Retinal pigment epithelial cell (primary cell): ENCODE measurements around the gene CCDC137.
"Not testable (repeated sequence)": the region's sequence is repeated elsewhere in the genome, so short reads cannot be mapped to it uniquely, and the experiment has no call there.

Experiments used
- DNase-seq: peaks from one replicate; pipeline ENCODE4 v3.0.0-alpha.2; 2010; ENCODE audit warnings: low read depth
- H3K4me3 ChIP-seq: 2 replicates; pipeline ENCODE4 v1.5.1; 2011; ENCODE audit warnings: mild to moderate bottlenecking, low read length, control low read depth, moderate library complexity
- CTCF ChIP-seq: conservative IDR thresholded peaks from 2 replicates; pipeline ENCODE4 v1.5.1; 2011; ENCODE audit warnings: low read depth, low read length, control low read depth, inconsistent platforms

CCDC137 gene

DNA sequence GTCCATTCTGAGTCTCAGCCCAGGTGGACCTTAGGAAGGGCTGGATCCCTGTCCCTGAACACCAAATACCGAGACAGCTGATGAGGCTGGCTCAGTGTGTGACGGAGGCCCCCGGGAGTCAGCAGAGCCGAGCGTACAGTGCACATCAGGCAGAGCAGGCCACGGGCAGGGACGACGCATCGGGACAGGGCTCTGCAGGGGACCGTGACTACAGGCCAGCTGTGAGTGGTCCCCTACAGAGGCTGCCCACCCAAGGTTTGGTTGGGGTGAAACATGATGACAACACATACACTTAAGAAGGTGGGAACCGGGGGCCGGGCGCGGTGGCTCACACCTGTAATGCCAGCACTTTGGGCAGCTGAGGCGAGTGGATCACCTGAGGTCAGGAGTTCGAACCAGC, 6.4 kb downstream of the CCDC137 start:
- no peak for TF ChIP-seq CTCF
- H3K4me3 ChIP-seq = no peak overlapping the region
- no peak for DNase-seq

DNA sequence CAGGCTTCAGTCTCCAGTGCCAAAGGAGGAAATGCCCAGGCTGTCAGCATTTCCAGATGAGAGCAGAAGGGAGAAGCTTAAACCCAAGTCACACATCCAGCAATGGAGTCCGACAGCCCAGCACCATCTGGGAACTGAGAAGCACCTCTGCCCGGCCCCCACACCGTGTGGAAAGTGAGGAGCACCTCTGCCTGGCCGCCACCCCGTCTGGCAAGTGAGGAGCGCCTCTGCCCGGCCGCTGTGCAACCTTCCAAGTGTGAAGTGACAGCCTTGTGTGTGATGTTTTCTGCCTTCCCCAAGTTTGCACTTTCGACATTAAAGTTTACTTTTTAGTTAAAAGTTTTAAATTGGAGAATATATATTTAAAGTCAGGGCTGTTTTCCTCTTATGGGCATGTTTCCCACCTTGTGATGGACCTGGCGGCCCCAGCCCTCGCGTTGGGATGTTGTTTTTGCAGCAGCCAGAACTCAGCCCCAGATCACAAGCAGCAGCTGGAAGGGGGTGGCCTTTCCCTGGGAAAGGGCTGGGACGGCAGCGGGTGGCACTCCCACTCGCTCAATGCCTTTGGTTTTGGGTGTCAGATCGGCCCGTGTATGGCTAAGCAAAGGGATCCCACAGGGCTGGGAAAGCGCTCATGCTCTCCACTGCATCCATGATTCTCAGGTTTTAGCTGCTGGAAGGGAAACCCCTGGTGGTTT, 7.2 kb downstream of the CCDC137 start:
- TF ChIP-seq CTCF = no peak
- no peak for DNase-seq
- H3K4me3 ChIP-seq = no peak overlapping the region

DNA sequence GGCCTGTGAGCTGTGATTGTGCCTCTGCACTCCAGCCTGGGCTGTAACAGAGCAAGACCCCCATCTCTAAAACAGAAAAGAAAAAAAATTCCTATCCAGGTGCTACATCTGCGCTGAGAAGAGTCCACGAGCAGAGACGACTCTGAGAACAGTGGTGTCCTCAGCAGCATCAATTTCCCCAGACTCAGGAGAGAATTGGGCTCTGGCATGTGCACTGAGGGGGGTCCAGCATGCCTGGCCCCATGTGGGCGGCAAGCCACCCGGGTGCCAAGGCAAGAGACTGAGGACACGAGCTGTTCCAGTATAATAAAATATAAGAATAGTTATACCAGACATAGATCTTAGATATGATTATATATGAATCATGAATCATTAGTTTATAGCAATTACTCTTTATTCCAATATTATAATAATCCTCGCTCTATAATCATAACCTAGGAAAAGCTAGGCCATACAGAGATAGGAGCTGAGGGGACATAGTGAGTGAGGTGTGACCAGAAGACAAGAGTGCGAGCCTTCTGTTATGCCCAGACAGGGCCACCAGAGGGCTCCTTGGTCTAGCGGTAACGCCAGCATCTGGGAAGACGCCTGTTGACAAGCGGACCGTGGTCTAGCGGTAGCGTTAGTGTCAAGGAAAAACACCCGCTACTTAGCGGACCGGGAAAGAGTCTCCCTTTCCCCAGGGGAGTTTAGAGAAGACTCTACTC, 9.1 kb downstream of the CCDC137 start:
- DNase-seq, H3K4me3 ChIP-seq: not testable (repeated sequence)
- peak; percentile 47 for TF ChIP-seq CTCF

- TF ChIP-seq CTCF = no peak
- H3K4me3 ChIP-seq = no peak overlapping the region
- no peak for DNase-seq
Measured at GRCh38 chr17:81676906-81677305, 10.4 kb downstream of the CCDC137 start.

DNA sequence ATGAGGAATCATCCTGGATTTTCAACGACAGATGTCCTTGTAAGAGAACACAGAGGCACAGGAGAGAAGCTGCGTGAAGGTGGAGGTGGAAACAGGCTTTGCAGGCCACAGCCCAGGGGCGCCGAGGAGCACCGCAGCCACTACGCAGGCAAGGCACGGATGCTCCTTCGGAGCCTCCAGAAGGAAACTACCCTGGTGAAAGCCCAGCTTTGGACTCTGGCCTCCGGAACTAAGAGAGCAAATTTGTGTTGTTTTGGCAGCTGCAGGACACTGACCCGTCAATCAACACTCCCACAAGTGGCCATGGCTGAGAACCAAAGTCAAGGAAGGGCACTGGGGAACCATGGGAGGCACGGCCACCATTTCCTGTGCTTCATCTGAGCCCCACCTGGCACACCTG, 13.6 kb downstream of the CCDC137 start:
- TF ChIP-seq CTCF = no peak
- no peak for DNase-seq

GRCh38 chr17:81681672-81682071, 15.1 kb downstream of the CCDC137 start:
- no peak for TF ChIP-seq CTCF
- no peak for DNase-seq
- no peak overlapping the region for H3K4me3 ChIP-seq

More for the DNA sequence above, 13.6 kb downstream of the CCDC137 start:
- H3K4me3 ChIP-seq = no peak overlapping the region
